ENCODE results near the gene KEL. TPM values are rescaled to one million over a fixed set of nuclear protein-coding genes. Genes with fewer than 3 reads are reported as not detected.

The KEL gene
- total and polyA plus RNA-seq, 9 donors = 0.66 to 7.5 (median 1.4) TPM

GRCh38 chr7:142904128-142904527 is 58.0 kb downstream of the KEL start:
- Histone ChIP-seq H3K4me3 (ENCODE audit: low read length) (no peak overlapping the region), H3K27ac (ENCODE audit: low read length) (no peak overlapping the region), H3K9me3 (replicated peaks; ENCODE audit: control insufficient read depth, low read depth, low read length) (peaks cover 6% of the 10 kb centered on the region), H3K4me1 (ENCODE audit: control insufficient read depth, insufficient read depth, low read length) (no peaks in the 10 kb centered on the region), H3K36me3 (ENCODE audit: control insufficient read depth, insufficient read depth, low read length) (no peaks in the 10 kb centered on the region), H3K27me3 (ENCODE audit: control insufficient read depth, insufficient read depth, low read length) (no peaks in the 10 kb centered on the region)
- no peak for DNase-seq

GRCh38 chr7:142901426-142902259 is 60.5 kb downstream of the KEL start:
- peaks cover 6% of the 10 kb centered on the region for H3K9me3 ChIP-seq (replicated peaks; ENCODE audit: control insufficient read depth, low read depth, low read length)
- H3K4me3 ChIP-seq (ENCODE audit: low read length) = no peak overlapping the region
- 76% methylated on average over 15 of the region's 15 CpGs for WGBS (ENCODE audit: insufficient coverage)
- no peaks in the 10 kb centered on the region for H3K4me1 ChIP-seq (ENCODE audit: control insufficient read depth, insufficient read depth, low read length)
- no peak overlapping the region for H3K27ac ChIP-seq (ENCODE audit: low read length)
- DNase-seq = no peak
- no peaks in the 10 kb centered on the region for H3K36me3 ChIP-seq (ENCODE audit: control insufficient read depth, insufficient read depth, low read length)
- no peaks in the 10 kb centered on the region for H3K27me3 ChIP-seq (ENCODE audit: control insufficient read depth, insufficient read depth, low read length)

GRCh38 chr7:142899661-142900060 is 62.5 kb downstream of the KEL start:
- no peak overlapping the region for H3K27ac ChIP-seq (ENCODE audit: low read length)
- H3K36me3 ChIP-seq (ENCODE audit: control insufficient read depth, insufficient read depth, low read length) = no peaks in the 10 kb centered on the region
- no peaks in the 10 kb centered on the region for H3K4me1 ChIP-seq (ENCODE audit: control insufficient read depth, insufficient read depth, low read length)
- DNase-seq = no peak
- WGBS (ENCODE audit: insufficient coverage) = 0% methylated on average over 1 of the region's 3 CpGs
- H3K27me3 ChIP-seq (ENCODE audit: control insufficient read depth, insufficient read depth, low read length) = no peaks in the 10 kb centered on the region
- peaks cover 4% of the 10 kb centered on the region for H3K9me3 ChIP-seq (replicated peaks; ENCODE audit: control insufficient read depth, low read depth, low read length)
- no peak overlapping the region for H3K4me3 ChIP-seq (ENCODE audit: low read length)

DNA sequence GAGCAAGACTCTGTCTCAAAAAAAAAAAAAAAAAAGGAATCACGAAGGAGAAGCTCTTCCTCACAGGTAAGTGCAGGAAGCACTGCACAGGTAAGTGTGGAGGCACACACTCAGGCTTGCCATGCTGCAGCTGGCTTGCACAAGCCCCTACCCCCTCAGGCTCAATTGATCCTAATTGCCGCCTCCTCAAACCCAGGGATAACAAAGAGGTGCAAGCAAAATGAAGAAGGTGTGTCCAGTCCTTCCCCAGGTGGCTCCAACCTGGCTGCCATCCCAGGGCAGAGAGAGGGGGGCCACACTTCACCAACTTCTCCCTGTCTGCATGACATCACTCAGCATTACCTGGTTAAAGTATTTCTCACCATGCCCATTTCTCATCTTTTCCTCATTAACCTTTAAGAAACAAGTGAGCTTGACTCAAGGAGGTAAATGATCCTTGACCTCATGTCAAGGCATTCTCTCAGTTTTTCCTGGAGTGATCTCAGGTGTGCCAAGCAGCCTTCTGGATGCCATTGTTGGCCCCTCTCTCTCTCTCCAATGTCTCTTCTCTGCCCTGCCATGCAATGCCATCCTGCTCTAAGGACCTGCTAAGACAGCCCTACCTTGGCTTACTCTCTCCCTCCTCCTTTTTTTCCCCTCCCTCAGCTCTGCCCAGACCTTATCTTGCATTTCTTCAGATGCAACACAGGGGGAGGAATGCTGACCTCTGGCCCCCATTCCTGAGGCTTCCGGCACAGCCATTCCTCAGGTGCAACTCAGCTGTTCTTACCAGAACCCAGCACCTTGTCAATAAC is 63.6 kb downstream of the KEL start:
- H3K4me1 ChIP-seq (ENCODE audit: control insufficient read depth, insufficient read depth, low read length) = no peaks in the 10 kb centered on the region
- H3K27ac ChIP-seq (ENCODE audit: low read length) = no peak overlapping the region
- H3K27me3 ChIP-seq (ENCODE audit: control insufficient read depth, insufficient read depth, low read length) = no peaks in the 10 kb centered on the region
- WGBS (ENCODE audit: insufficient coverage) = 60% methylated on average over 1 of the region's 3 CpGs
- H3K36me3 ChIP-seq (ENCODE audit: control insufficient read depth, insufficient read depth, low read length) = no peaks in the 10 kb centered on the region
- H3K9me3 ChIP-seq (replicated peaks; ENCODE audit: control insufficient read depth, low read depth, low read length) = no peaks in the 10 kb centered on the region
- H3K4me3 ChIP-seq (ENCODE audit: low read length) = no peak overlapping the region
- DNase-seq = no peak

DNA sequence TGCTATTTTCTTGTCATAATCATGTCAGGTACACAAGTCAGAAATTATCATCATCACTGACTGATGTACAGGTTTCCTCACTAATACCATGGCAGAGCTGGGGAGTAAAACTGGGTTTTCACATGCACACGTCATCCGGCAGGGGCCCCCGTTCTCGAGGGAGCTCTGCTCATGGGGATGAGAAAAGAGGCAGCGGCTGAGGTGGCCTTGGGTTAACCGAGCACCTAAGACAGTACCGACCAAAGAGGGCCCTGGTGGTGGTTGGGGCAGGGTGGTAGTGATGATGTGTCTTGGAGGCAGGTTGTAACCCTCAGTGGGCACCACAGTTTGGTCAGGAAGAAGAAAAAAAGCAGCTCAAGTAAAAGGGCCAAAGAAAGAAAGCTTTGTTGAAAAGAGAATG is 64.5 kb downstream of the KEL start:
- 83% methylated on average over 7 of the region's 7 CpGs for WGBS (ENCODE audit: insufficient coverage)
- H3K27ac ChIP-seq (ENCODE audit: low read length) = no peak overlapping the region
- H3K36me3 ChIP-seq (ENCODE audit: control insufficient read depth, insufficient read depth, low read length) = no peaks in the 10 kb centered on the region
- no peaks in the 10 kb centered on the region for H3K9me3 ChIP-seq (replicated peaks; ENCODE audit: control insufficient read depth, low read depth, low read length)
- no peak for DNase-seq
- no peak overlapping the region for H3K4me3 ChIP-seq (ENCODE audit: low read length)
- no peaks in the 10 kb centered on the region for H3K27me3 ChIP-seq (ENCODE audit: control insufficient read depth, insufficient read depth, low read length)
- H3K4me1 ChIP-seq (ENCODE audit: control insufficient read depth, insufficient read depth, low read length) = no peaks in the 10 kb centered on the region

GRCh38 chr7:142896741-142897379 is 65.3 kb downstream of the KEL start:
- no peaks in the 10 kb centered on the region for H3K36me3 ChIP-seq (ENCODE audit: control insufficient read depth, insufficient read depth, low read length)
- no peaks in the 10 kb centered on the region for H3K9me3 ChIP-seq (replicated peaks; ENCODE audit: control insufficient read depth, low read depth, low read length)
- H3K4me3 ChIP-seq (ENCODE audit: low read length) = no peak overlapping the region
- H3K4me1 ChIP-seq (ENCODE audit: control insufficient read depth, insufficient read depth, low read length) = no peaks in the 10 kb centered on the region
- no peak for DNase-seq
- H3K27ac ChIP-seq (ENCODE audit: low read length) = no peak overlapping the region
- H3K27me3 ChIP-seq (ENCODE audit: control insufficient read depth, insufficient read depth, low read length) = no peaks in the 10 kb centered on the region
- no CpG with 5 or more reads among the region's 3 CpGs for WGBS (ENCODE audit: insufficient coverage)

- H3K27me3 ChIP-seq (ENCODE audit: control insufficient read depth, insufficient read depth, low read length) = no peaks in the 10 kb centered on the region
- DNase-seq = no peak
Measured at GRCh38 chr7:142896151-142896550, 66.0 kb downstream of the KEL start.

DNA sequence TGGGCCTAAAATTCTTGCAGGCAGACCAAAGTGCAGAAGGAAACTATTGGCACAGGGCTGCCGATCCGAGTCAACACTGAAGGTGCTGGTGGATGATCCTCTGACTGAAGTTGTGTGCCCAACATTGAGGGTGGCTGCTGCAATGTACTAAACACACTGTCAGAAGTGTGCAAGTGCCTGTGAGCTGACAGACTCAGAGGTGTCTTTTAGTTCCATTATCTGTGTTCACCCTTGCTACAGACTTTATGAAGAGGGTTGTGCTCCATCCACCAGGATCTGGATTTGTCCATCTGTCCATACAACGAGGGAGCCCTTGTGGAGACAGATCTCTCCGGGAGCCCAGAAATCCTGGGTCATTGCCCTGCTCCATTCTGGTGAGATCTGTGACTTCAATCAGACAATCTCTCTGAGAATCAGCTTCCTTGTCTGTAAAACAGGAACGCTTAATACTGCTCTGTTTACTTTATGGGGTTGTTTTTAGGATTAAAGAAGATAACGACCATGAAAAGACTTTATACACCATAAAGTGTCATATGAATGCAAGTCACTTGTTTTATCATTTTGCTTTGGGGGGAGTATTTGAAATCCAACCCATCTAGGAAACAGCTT is 67.1 kb downstream of the KEL start:
- H3K9me3 ChIP-seq (replicated peaks; ENCODE audit: control insufficient read depth, low read depth, low read length) = no peaks in the 10 kb centered on the region
- H3K36me3 ChIP-seq (ENCODE audit: control insufficient read depth, insufficient read depth, low read length) = no peaks in the 10 kb centered on the region
- no peak overlapping the region for H3K27ac ChIP-seq (ENCODE audit: low read length)
- H3K4me1 ChIP-seq (ENCODE audit: control insufficient read depth, insufficient read depth, low read length) = no peaks in the 10 kb centered on the region
- no peaks in the 10 kb centered on the region for H3K27me3 ChIP-seq (ENCODE audit: control insufficient read depth, insufficient read depth, low read length)
- no peak overlapping the region for H3K4me3 ChIP-seq (ENCODE audit: low read length)
- WGBS (ENCODE audit: insufficient coverage) = 47% methylated on average over 2 of the region's 6 CpGs
- DNase-seq = no peak

More at GRCh38 chr7:142896151-142896550, 66.0 kb downstream of the KEL start:
- Histone ChIP-seq H3K36me3 (ENCODE audit: control insufficient read depth, insufficient read depth, low read length) (no peaks in the 10 kb centered on the region), H3K4me3 (ENCODE audit: low read length) (no peak overlapping the region), H3K9me3 (replicated peaks; ENCODE audit: control insufficient read depth, low read depth, low read length) (no peaks in the 10 kb centered on the region), H3K4me1 (ENCODE audit: control insufficient read depth, insufficient read depth, low read length) (no peaks in the 10 kb centered on the region), H3K27ac (ENCODE audit: low read length) (no peak overlapping the region)
- WGBS (ENCODE audit: insufficient coverage) = no CpG with 5 or more reads among the region's 3 CpGs

DNA sequence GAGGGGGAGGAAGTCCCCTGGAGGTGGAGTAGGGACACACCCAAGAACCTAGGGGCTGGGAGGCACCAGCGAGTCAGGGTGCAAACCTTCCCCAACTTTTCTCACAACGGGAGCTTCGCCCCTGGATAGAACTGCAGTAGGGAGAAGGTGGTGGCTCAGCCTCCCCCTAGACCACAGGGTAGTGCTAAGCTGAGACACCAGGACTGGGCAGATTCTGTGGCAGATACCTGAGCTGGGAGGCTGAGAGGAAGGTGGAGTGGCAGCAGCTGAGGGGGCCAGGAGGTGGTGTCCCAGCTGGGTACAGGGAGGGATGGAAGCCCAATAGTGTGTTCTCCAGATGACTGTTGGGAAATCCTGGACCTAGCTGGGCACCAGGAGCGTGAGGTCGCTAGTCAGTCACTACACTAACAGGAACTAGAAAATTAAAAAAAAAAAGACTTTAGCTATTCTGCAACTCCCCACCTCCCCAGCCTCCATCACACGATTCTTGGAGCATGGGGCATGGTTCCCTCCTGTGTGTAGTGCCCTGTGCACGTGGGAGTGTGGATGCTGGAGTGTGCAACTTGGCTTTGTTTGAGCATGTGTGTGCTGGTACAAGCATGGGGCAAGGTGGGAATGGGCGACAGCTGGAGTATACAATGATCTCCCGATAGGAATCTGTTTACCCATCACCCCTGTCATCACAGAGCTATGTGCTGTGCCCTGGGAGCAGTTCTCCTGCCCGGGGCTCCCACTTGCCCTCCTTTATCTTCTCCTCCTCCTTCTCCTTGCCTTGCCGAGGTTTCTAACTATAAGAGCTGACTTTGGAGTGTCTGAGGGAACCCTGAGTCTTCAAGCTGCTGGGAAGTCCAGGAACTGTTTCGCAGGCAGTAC is 67.8 kb downstream of the KEL start:
- H3K27ac ChIP-seq (ENCODE audit: low read length) = no peak overlapping the region
- WGBS (ENCODE audit: insufficient coverage) = 73% methylated on average over 1 of the region's 12 CpGs
- DNase-seq = no peak
- H3K9me3 ChIP-seq (replicated peaks; ENCODE audit: control insufficient read depth, low read depth, low read length) = no peaks in the 10 kb centered on the region
- H3K4me1 ChIP-seq (ENCODE audit: control insufficient read depth, insufficient read depth, low read length) = no peaks in the 10 kb centered on the region
- H3K4me3 ChIP-seq (ENCODE audit: low read length) = no peak overlapping the region
- H3K27me3 ChIP-seq (ENCODE audit: control insufficient read depth, insufficient read depth, low read length) = no peaks in the 10 kb centered on the region
- H3K36me3 ChIP-seq (ENCODE audit: control insufficient read depth, insufficient read depth, low read length) = no peaks in the 10 kb centered on the region
